ENCODE data around the gene KRTCAP2. TPM values are rescaled to one million over a fixed set of nuclear protein-coding genes. Genes with fewer than 3 reads are reported as not detected.
A peak's percentile ranks its signal among the peaks of the same experiment; 100 is the strongest.

Gene KRTCAP2
- polyA plus RNA-seq, 1 experiment, result 102 TPM

DNA sequence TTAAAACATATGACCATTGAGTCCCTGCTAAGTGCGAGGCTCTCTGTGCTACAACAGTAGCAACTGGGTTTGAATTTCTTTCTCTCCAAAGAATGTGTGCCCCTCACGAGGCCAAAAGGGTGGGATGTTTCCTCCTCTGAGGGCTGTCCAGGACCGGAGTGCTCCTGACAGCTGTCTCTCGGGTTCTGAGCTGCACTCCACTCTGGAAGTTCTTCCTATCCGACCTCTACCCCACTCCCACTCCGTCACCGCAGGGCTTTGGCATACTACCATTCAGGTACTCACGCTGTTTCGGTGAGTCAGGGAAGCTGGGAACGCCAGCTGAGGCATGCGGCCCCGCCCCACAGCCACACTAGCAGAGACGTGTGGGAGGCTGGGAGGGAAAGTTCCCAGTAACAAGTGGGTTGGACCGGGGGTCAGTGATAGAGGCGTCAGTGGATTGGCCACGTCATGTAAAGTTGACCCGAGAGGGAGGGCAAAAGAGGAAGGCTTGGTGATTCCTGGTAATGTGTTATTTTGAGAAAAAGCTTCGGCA lies 38.2 kb downstream of the KRTCAP2 start:
- Histone ChIP-seq H3K27me3 (ENCODE audit: control insufficient read depth, insufficient read depth, low read length) (no peaks in the 10 kb centered on the region), H3K4me3 (ENCODE audit: low read depth, low read length) (peak overlapping the region; percentile 94), H3K27ac (ENCODE audit: low read depth, low read length) (peak overlapping the region; percentile 100), H3K9me3 (ENCODE audit: control insufficient read depth, insufficient read depth, low read length) (no peaks in the 10 kb centered on the region)
- peak; percentile 84 for DNase-seq (ENCODE audit: low read depth, low spot score)
- ChIA-PET POLR2A (interaction anchor here (0.7 to 1.3 kb wide), 2 partner anchors 38 to 43 kb away, joined by 3 to 7 read pairs; partner anchors contain the start of gene KRTCAP2), CTCF (interaction anchor here (1.0 to 2.6 kb wide), 4 partner anchors 29 to 50 kb away, joined by 4 to 10 read pairs (median 8); partner anchors contain the start of gene KRTCAP2)
- TF ChIP-seq, protein P1, sequence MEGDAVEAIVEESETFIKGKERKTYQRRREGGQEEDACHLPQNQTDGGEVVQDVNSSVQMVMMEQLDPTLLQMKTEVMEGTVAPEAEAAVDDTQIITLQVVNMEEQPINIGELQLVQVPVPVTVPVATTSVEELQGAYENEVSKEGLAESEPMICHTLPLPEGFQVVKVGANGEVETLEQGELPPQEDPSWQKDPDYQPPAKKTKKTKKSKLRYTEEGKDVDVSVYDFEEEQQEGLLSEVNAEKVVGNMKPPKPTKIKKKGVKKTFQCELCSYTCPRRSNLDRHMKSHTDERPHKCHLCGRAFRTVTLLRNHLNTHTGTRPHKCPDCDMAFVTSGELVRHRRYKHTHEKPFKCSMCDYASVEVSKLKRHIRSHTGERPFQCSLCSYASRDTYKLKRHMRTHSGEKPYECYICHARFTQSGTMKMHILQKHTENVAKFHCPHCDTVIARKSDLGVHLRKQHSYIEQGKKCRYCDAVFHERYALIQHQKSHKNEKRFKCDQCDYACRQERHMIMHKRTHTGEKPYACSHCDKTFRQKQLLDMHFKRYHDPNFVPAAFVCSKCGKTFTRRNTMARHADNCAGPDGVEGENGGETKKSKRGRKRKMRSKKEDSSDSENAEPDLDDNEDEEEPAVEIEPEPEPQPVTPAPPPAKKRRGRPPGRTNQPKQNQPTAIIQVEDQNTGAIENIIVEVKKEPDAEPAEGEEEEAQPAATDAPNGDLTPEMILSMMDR (IDR thresholded peaks at IDR 0.05; ENCODE audit: low read depth, low read length), result no peak

GRCh38 chr1:155134322-155134721 lies 38.8 kb downstream of the KRTCAP2 start:
- no peaks in the 10 kb centered on the region for H3K9me3 ChIP-seq (ENCODE audit: control insufficient read depth, insufficient read depth, low read length)
- peak overlapping the region; percentile 27; the same call in 1 of the 2 replicates for H3K4me3 ChIP-seq (ENCODE audit: low read depth, low read length)
- CTCF ChIA-PET, result interaction anchor here (1.0 to 1.6 kb wide), 3 partner anchors 30 to 43 kb away, joined by 4 to 9 read pairs (median 8); partner anchors contain the start of gene KRTCAP2
- POLR2A ChIA-PET, result interaction anchor here (1.3 kb wide), 1 partner anchor 39 kb away, joined by 7 read pairs; the partner anchor contains the start of gene KRTCAP2
- no peaks in the 10 kb centered on the region for H3K27me3 ChIP-seq (ENCODE audit: control insufficient read depth, insufficient read depth, low read length)
- H3K27ac ChIP-seq (ENCODE audit: low read depth, low read length), result peak overlapping the region; percentile 100
- no peak for DNase-seq (ENCODE audit: low read depth, low spot score)
- TF ChIP-seq, protein P1 (IDR thresholded peaks at IDR 0.05; ENCODE audit: low read depth, low read length), result no peak

DNA sequence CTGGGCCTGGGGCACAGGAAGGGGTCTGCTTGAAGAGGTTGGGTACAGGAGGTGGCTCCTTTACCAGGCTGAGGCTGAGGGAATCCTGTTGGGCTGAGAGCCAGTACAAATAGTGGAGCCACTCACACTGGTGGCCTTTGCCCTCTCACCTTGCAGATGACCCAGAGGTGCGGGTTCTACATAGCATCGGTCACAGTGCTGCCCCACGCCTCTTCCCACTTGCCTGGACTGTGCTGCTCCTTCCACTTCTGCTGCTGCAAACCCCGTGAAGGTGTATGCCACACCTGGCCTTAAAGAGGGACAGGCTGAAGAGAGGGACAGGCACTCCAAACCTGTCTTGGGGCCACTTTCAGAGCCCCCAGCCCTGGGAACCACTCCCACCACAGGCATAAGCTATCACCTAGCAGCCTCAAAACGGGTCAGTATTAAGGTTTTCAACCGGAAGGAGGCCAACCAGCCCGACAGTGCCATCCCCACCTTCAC lies 39.3 kb downstream of the KRTCAP2 start:
- CTCF ChIA-PET, result interaction anchor here (1.6 kb wide), 1 partner anchor 42 kb away, joined by 8 read pairs; no protein-coding TSS in a partner anchor
- POLR2A ChIA-PET, result no interaction called here

GRCh38 chr1:155131856-155132255 lies 41.2 kb downstream of the KRTCAP2 start:
- no peak overlapping the region for H3K4me3 ChIP-seq (ENCODE audit: low read depth, low read length)
- H3K9me3 ChIP-seq (ENCODE audit: control insufficient read depth, insufficient read depth, low read length), result no peaks in the 10 kb centered on the region
- TF ChIP-seq, protein P1 (IDR thresholded peaks at IDR 0.05; ENCODE audit: low read depth, low read length), result no peak
- peaks cover 19% of the 10 kb centered on the region for H3K27me3 ChIP-seq (ENCODE audit: control insufficient read depth, insufficient read depth, low read length)
- H3K27ac ChIP-seq (ENCODE audit: low read depth, low read length), result no peak overlapping the region
- no peak for DNase-seq (ENCODE audit: low read depth, low spot score)
- POLR2A ChIA-PET, result no interaction called here
- CTCF ChIA-PET, result interaction anchor here (0.9 to 1.4 kb wide), 4 partner anchors 37 to 46 kb away, joined by 3 to 6 read pairs (median 4); no protein-coding TSS in a partner anchor

More for the DNA sequence above, 39.3 kb downstream of the KRTCAP2 start:
- TF ChIP-seq, protein P1 (IDR thresholded peaks at IDR 0.05; ENCODE audit: low read depth, low read length), result no peak
- Histone ChIP-seq H3K27me3 (ENCODE audit: control insufficient read depth, insufficient read depth, low read length) (peaks cover 4% of the 10 kb centered on the region), H3K4me3 (ENCODE audit: low read depth, low read length) (no peak overlapping the region), H3K9me3 (ENCODE audit: control insufficient read depth, insufficient read depth, low read length) (no peaks in the 10 kb centered on the region), H3K27ac (ENCODE audit: low read depth, low read length) (no peak overlapping the region)
- DNase-seq (ENCODE audit: low read depth, low spot score), result no peak

DNA sequence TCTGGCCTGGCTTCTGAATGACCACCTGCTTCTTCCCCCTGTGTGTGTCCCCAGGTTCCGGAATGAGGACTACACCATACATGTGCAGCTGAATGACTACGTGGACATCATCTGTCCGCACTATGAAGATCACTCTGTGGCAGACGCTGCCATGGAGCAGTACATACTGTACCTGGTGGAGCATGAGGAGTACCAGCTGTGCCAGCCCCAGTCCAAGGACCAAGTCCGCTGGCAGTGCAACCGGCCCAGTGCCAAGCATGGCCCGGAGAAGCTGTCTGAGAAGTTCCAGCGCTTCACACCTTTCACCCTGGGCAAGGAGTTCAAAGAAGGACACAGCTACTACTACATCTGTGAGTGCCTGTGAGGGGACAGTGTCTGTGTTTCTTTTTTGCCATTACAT lies 41.8 kb downstream of the KRTCAP2 start:
- POLR2A ChIA-PET, result no interaction called here
- CTCF ChIA-PET, result interaction anchor here (0.6 to 1.4 kb wide), 4 partner anchors 36 to 46 kb away, joined by 3 to 8 read pairs (median 6); no protein-coding TSS in a partner anchor
- Histone ChIP-seq H3K4me3 (ENCODE audit: low read depth, low read length) (no peak overlapping the region), H3K27me3 (ENCODE audit: control insufficient read depth, insufficient read depth, low read length) (peaks cover 25% of the 10 kb centered on the region), H3K9me3 (ENCODE audit: control insufficient read depth, insufficient read depth, low read length) (no peaks in the 10 kb centered on the region; the same call in 1 of the 2 replicates), H3K27ac (ENCODE audit: low read depth, low read length) (no peak overlapping the region)
- no peak for DNase-seq (ENCODE audit: low read depth, low spot score)
- TF ChIP-seq, protein P1 (IDR thresholded peaks at IDR 0.05; ENCODE audit: low read depth, low read length), result no peak
